ENCODE results near the gene PLXNB3.

GRCh38 chrX:153727123-153727931, 36.7 kb upstream of the PLXNB3 start:
- TF ChIP-seq CTCF (conservative IDR thresholded peaks at IDR 0.05; ENCODE audit: low read length) (no peak), EZH2phosphoT487 (IDR thresholded peaks at IDR 0.05; ENCODE audit: borderline replicate concordance, low read depth, low read length) (no peak)

All from OCI-LY7 (cell line).